GM12891 (cell line): ENCODE results near the gene NOL9.
"Not testable (repeated sequence)": the region's sequence is repeated elsewhere in the genome, so short reads cannot be mapped to it uniquely, and the experiment has no call there.

Experiments used
- PAX5 ChIP-seq: IDR thresholded peaks from 2 replicates; pipeline ENCODE4 v1.6.1; 2011; ENCODE audit warnings: low read length, moderate library complexity, mild to moderate bottlenecking; ENCODE audit not compliant: insufficient read depth, severe bottlenecking
- POLR2A ChIP-seq: IDR thresholded peaks from 2 replicates; pipeline ENCODE4 v1.6.1; 2011; ENCODE audit warnings: low read depth, low read length, control low read depth
- POLR2AphosphoS5 ChIP-seq: IDR thresholded peaks from 2 replicates; pipeline ENCODE4 v1.6.1; 2011; ENCODE audit warnings: low read depth, low read length, control low read depth
- POU2F2 ChIP-seq: IDR thresholded peaks from 2 replicates; pipeline ENCODE4 v1.6.1; 2011; ENCODE audit warnings: low read depth, mild to moderate bottlenecking, control low read depth, low read length, moderate library complexity
- SPI1 ChIP-seq: IDR thresholded peaks from 2 replicates; pipeline ENCODE4 v1.6.1; 2011; ENCODE audit warnings: low read depth, low read length, control low read depth
- TAF1 ChIP-seq: IDR thresholded peaks from 2 replicates; pipeline ENCODE4 v1.6.1; 2011; ENCODE audit warnings: low read depth, low read length, control low read depth

DNA sequence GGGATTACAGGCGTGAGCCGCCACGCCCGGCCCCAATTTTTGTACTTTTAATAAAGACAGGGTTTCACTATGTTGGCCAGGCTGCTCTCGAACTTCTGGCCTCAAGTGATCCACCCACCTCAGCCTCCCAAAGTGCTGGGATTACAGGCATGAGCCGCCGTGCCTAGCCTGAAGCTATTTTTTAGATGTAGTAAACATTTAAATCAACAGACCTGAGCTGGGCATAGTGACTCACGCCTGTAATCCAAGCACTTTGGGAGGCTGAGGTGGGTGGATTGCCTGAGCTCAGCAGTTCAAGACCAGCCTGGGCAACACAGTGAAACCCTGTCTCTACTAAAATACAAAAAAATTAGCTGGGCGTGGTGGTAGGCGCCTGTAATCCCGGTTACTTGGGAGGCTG, 4.8 kb upstream of the NOL9 start:
- TF ChIP-seq TAF1, POLR2A, POLR2AphosphoS5, POU2F2, SPI1, PAX5: not testable (repeated sequence)
